Measurements from ENCODE around the gene SYTL3.

Gene SYTL3

DNA sequence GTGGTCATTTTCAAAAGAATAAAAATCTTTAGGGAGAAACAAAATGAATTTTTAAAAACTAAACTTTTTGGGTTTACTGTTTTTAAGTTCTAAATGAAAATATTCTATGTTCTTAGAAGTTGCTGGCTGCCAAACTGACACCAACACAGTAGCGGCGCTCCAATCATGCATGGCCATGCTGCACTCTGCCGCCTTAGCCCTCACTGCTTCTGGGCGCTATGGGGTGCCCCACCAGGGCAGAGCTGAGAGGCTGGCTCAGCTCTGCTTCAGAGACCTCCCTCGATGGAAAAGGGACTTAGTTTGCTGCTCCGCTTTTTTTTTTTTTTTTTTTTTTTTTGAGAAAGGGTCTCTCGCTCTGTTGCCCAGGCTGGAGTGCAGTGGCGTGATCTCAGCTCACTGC lies 148.5 kb downstream of the SYTL3 start:
- no peak for TF ChIP-seq ZNF274 (IDR thresholded peaks at IDR 0.05; ENCODE audit: low read depth, low read length)
- TF ChIP-seq YY1 (IDR thresholded peaks at IDR 0.05; ENCODE audit: insufficient read depth, insufficient read length), result no peak
- TF ChIP-seq SUZ12 (IDR thresholded peaks at IDR 0.05; ENCODE audit: extremely low read depth, insufficient read depth, insufficient read length), result no peak
- no peak for DNase-seq (ENCODE audit: low read depth, low spot score)
- no peaks in the 10 kb centered on the region for H3K27me3 ChIP-seq (ENCODE audit: insufficient read depth, insufficient read length)
- H3K9ac ChIP-seq (ENCODE audit: insufficient read length, low read depth), result no peak overlapping the region
- no peak overlapping the region for H3K4me3 ChIP-seq (ENCODE audit: insufficient read length, low read depth)
- peaks cover 2% of the 10 kb centered on the region for H3K4me1 ChIP-seq (ENCODE audit: insufficient read depth, insufficient read length)
- H3K9me3 ChIP-seq (ENCODE audit: insufficient read depth, low read length), result no peaks in the 10 kb centered on the region
- H3K36me3 ChIP-seq (ENCODE audit: insufficient read depth, insufficient read length, low read length), result peaks cover 53% of the 10 kb centered on the region

- peaks cover 57% of the 10 kb centered on the region for H3K36me3 ChIP-seq (ENCODE audit: insufficient read depth, insufficient read length, low read length)
These were observed 149.4 kb downstream of the SYTL3 start for GRCh38 chr6:158799051-158799792.

DNA sequence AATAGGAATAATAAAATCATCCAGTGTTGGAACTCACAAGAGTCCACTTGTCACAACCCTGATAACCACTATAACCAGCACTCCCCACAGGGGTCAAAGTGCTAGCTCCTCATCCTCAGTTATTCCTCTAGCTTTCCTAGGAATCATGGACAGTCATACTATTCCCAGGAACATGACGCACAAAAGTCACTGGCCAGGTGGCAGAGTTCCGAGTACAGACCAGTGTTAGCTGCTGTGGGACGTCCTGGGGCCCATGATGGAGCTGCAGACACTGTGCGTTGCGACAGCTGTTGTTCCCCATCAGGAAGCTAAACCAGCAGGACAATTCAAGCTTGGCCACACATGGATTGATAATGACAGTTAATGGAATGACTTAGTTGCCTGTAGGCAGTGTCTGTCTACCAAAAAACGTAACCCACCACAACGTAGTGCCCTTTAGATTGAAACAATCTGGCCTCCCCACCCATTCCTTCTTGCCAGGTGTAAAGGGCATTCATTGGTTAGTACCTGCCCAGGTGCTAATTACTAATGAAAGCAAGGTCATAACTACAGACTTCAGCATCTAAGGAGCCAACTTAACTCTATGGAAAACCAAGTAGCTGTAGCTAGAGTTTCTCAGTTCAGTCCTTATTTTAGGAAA lies 151.9 kb downstream of the SYTL3 start:
- TF ChIP-seq SUZ12 (IDR thresholded peaks at IDR 0.05; ENCODE audit: extremely low read depth, insufficient read depth, insufficient read length) (no peak), ZNF274 (IDR thresholded peaks at IDR 0.05; ENCODE audit: low read depth, low read length) (no peak), YY1 (IDR thresholded peaks at IDR 0.05; ENCODE audit: insufficient read depth, insufficient read length) (no peak)
- no peak for DNase-seq (ENCODE audit: low read depth, low spot score)
- Histone ChIP-seq H3K9ac (ENCODE audit: insufficient read length, low read depth) (no peak overlapping the region), H3K4me3 (ENCODE audit: insufficient read length, low read depth) (no peak overlapping the region), H3K4me1 (ENCODE audit: insufficient read depth, insufficient read length) (peaks cover 3% of the 10 kb centered on the region), H3K27me3 (ENCODE audit: insufficient read depth, insufficient read length) (no peaks in the 10 kb centered on the region), H3K9me3 (ENCODE audit: insufficient read depth, low read length) (no peaks in the 10 kb centered on the region), H3K36me3 (ENCODE audit: insufficient read depth, insufficient read length, low read length) (peaks cover 41% of the 10 kb centered on the region)

More at GRCh38 chr6:158799051-158799792, 149.4 kb downstream of the SYTL3 start:
- no peak overlapping the region for H3K9ac ChIP-seq (ENCODE audit: insufficient read length, low read depth)
- H3K4me1 ChIP-seq (ENCODE audit: insufficient read depth, insufficient read length), result peaks cover 3% of the 10 kb centered on the region
- no peak for DNase-seq (ENCODE audit: low read depth, low spot score)
- no peaks in the 10 kb centered on the region for H3K27me3 ChIP-seq (ENCODE audit: insufficient read depth, insufficient read length)
- no peaks in the 10 kb centered on the region for H3K9me3 ChIP-seq (ENCODE audit: insufficient read depth, low read length)
- no peak overlapping the region for H3K4me3 ChIP-seq (ENCODE audit: insufficient read length, low read depth)
- TF ChIP-seq YY1 (IDR thresholded peaks at IDR 0.05; ENCODE audit: insufficient read depth, insufficient read length) (no peak), SUZ12 (IDR thresholded peaks at IDR 0.05; ENCODE audit: extremely low read depth, insufficient read depth, insufficient read length) (no peak), ZNF274 (IDR thresholded peaks at IDR 0.05; ENCODE audit: low read depth, low read length) (no peak)

GRCh38 chr6:158803733-158804143 lies 153.9 kb downstream of the SYTL3 start:
- TF ChIP-seq SUZ12 (IDR thresholded peaks at IDR 0.05; ENCODE audit: extremely low read depth, insufficient read depth, insufficient read length) (no peak), ZNF274 (IDR thresholded peaks at IDR 0.05; ENCODE audit: low read depth, low read length) (no peak)
- H3K4me1 ChIP-seq (ENCODE audit: insufficient read depth, insufficient read length), result peaks cover 3% of the 10 kb centered on the region
- no peaks in the 10 kb centered on the region for H3K27me3 ChIP-seq (ENCODE audit: insufficient read depth, insufficient read length)
- no peak overlapping the region for H3K4me3 ChIP-seq (ENCODE audit: insufficient read length, low read depth)
- H3K9me3 ChIP-seq (ENCODE audit: insufficient read depth, low read length), result no peaks in the 10 kb centered on the region
- H3K9ac ChIP-seq (ENCODE audit: insufficient read length, low read depth), result no peak overlapping the region
- no peak for DNase-seq (ENCODE audit: low read depth, low spot score)
- peaks cover 41% of the 10 kb centered on the region for H3K36me3 ChIP-seq (ENCODE audit: insufficient read depth, insufficient read length, low read length)

DNA sequence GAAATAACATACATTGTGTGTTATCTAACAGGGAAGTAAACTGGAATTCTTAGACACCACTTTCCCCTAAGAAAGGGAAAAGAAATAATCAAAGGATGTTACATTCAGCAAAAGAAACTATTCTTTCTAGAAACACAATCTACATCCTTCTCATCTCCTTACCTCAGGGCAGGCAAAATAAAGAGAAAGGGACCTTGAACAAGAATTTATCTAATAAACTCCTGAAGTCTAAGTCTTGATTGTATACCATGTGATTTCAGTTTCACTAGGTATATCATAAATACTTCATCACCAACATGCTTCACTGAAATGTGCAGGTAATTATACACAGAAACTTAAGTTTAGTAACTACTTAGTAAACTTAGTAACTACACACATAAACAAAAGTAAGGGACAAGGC lies 154.4 kb downstream of the SYTL3 start:
- no peak overlapping the region for H3K4me3 ChIP-seq (ENCODE audit: insufficient read length, low read depth)
- DNase-seq (ENCODE audit: low read depth, low spot score), result no peak
- peaks cover 46% of the 10 kb centered on the region for H3K36me3 ChIP-seq (ENCODE audit: insufficient read depth, insufficient read length, low read length)
- H3K9me3 ChIP-seq (ENCODE audit: insufficient read depth, low read length), result no peaks in the 10 kb centered on the region
- no peaks in the 10 kb centered on the region for H3K27me3 ChIP-seq (ENCODE audit: insufficient read depth, insufficient read length)
- TF ChIP-seq SUZ12 (IDR thresholded peaks at IDR 0.05; ENCODE audit: extremely low read depth, insufficient read depth, insufficient read length), result no peak
- no peak for TF ChIP-seq YY1 (IDR thresholded peaks at IDR 0.05; ENCODE audit: insufficient read depth, insufficient read length)
- no peak for TF ChIP-seq ZNF274 (IDR thresholded peaks at IDR 0.05; ENCODE audit: low read depth, low read length)
- H3K4me1 ChIP-seq (ENCODE audit: insufficient read depth, insufficient read length), result peaks cover 3% of the 10 kb centered on the region
- no peak overlapping the region for H3K9ac ChIP-seq (ENCODE audit: insufficient read length, low read depth)

DNA sequence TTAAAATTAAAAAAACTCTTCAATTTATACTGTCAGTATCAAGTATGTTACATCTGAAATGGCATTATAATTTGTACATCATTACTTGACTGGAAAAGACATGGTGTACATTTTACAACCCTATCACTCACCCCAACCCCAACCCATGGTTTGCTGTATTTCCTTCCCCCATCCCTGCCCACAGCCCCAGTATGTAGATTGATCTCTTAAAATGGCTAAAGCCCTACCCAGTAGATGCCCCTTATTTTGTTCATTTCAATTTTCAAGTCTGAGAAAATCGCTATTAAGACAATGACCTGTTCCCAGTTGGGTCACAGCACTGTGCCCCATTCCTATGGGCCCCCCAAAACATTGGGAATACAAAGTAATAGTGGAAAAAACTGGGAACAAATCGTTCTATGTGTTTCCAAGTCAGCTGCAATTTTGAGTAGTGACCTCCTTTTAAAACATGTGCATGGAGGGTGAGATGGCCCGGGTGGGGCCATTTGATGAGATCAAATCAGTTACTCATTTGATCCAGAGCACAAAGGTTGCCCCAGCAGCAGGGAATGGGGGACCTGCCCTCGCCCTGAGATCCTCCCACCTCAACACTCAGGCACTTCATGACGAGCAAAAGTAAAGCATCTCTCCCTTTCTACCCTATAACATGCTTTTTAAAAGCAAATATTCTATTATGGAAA lies 156.0 kb downstream of the SYTL3 start:
- Histone ChIP-seq H3K9ac (ENCODE audit: insufficient read length, low read depth) (no peak overlapping the region), H3K36me3 (ENCODE audit: insufficient read depth, insufficient read length, low read length) (peaks cover 59% of the 10 kb centered on the region), H3K9me3 (ENCODE audit: insufficient read depth, low read length) (no peaks in the 10 kb centered on the region), H3K4me1 (ENCODE audit: insufficient read depth, insufficient read length) (peaks cover 3% of the 10 kb centered on the region), H3K27me3 (ENCODE audit: insufficient read depth, insufficient read length) (no peaks in the 10 kb centered on the region), H3K4me3 (ENCODE audit: insufficient read length, low read depth) (no peak overlapping the region)
- TF ChIP-seq YY1 (IDR thresholded peaks at IDR 0.05; ENCODE audit: insufficient read depth, insufficient read length) (no peak), SUZ12 (IDR thresholded peaks at IDR 0.05; ENCODE audit: extremely low read depth, insufficient read depth, insufficient read length) (no peak), ZNF274 (IDR thresholded peaks at IDR 0.05; ENCODE audit: low read depth, low read length) (no peak)
- no peak for DNase-seq (ENCODE audit: low read depth, low spot score)

Measured in NT2/D1 (cell line).